OCI-LY3 (cell line): ENCODE measurements around the gene IL32.

Source experiments
- CTCF ChIP-seq: fragments of 200-600, 300-600 bp; sonication (generic); IDR thresholded peaks from 2 replicates; pipeline ENCODE4 v1.5.1; 2014; ENCODE audit warnings: antibody characterized with exemption, low read length, low read depth
- EZH2phosphoT487 ChIP-seq: fragments of 200-600 bp; shearing (Covaris generic); IDR thresholded peaks from 2 replicates; pipeline ENCODE4 v1.6.1; 2018; ENCODE audit warnings: antibody characterized with exemption, mixed run types, low read depth

- TF ChIP-seq CTCF, result no peak
- TF ChIP-seq EZH2phosphoT487, result no peak
Observed at GRCh38 chr16:3112881-3113574, 47.6 kb downstream of the IL32 start.
